Body of pancreas (tissue), 4 donors: ENCODE results near the gene LENG1.

Experiments used
- CTCF ChIP-seq, 7 experiments: fragments of 450-650 bp in 4 of 7; fragments of 200-600 bp in 3 of 7; sonication (generic) in 3 of 7; IDR thresholded peaks; one replicate each; pipeline ENCODE4 v1.5.1; 2016 to 2019; ENCODE audit warnings: antibody characterized with exemption in 7 of 7
- POLR2A ChIP-seq, 3 donors: fragments of 450-650 bp; IDR thresholded peaks; one replicate each; pipeline ENCODE4 v1.6.1; 2016; ENCODE audit warnings: antibody characterized with exemption in 3 of 3, mild to moderate bottlenecking in 2 of 3

- no peak for TF ChIP-seq POLR2A (IDR thresholded peaks at IDR 0.05)
- no peak for TF ChIP-seq CTCF (IDR thresholded peaks at IDR 0.05)
Observed at GRCh38 chr19:54191811-54192453, 32.4 kb upstream of the LENG1 start.
